Skeletal muscle satellite cell (primary cell): Measurements from ENCODE around the gene KCTD1.

Experiments
- H3K27me3 ChIP-seq: 2 replicates; pipeline ENCODE4 v1.7.0; 2013; ENCODE audit warnings: low read length; ENCODE audit not compliant: control insufficient read depth, insufficient read depth
- H3K36me3 ChIP-seq: 2 replicates; pipeline ENCODE4 v1.7.0; 2013; ENCODE audit warnings: mild to moderate bottlenecking, control low read depth, low read length; ENCODE audit not compliant: insufficient read depth
- H3K4me1 ChIP-seq: 2 replicates; pipeline ENCODE4 v1.7.0; 2013; ENCODE audit warnings: low read length; ENCODE audit not compliant: control insufficient read depth, insufficient read depth
- H3K4me2 ChIP-seq: 2 replicates; pipeline ENCODE4 v1.7.0; 2013; ENCODE audit warnings: mild to moderate bottlenecking, low read length
- H3K4me3 ChIP-seq: 2 replicates; pipeline ENCODE4 v1.7.0; 2013; ENCODE audit warnings: low read length
- H3K9ac ChIP-seq: 2 replicates; pipeline ENCODE4 v1.7.0; 2013; ENCODE audit warnings: mild to moderate bottlenecking, low read depth, low read length, moderate library complexity
- H3K9me3 ChIP-seq: replicated peaks from 2 replicates; pipeline ENCODE4 v1.7.0; 2013; ENCODE audit warnings: mild to moderate bottlenecking, control low read depth, low read length

KCTD1 gene

DNA sequence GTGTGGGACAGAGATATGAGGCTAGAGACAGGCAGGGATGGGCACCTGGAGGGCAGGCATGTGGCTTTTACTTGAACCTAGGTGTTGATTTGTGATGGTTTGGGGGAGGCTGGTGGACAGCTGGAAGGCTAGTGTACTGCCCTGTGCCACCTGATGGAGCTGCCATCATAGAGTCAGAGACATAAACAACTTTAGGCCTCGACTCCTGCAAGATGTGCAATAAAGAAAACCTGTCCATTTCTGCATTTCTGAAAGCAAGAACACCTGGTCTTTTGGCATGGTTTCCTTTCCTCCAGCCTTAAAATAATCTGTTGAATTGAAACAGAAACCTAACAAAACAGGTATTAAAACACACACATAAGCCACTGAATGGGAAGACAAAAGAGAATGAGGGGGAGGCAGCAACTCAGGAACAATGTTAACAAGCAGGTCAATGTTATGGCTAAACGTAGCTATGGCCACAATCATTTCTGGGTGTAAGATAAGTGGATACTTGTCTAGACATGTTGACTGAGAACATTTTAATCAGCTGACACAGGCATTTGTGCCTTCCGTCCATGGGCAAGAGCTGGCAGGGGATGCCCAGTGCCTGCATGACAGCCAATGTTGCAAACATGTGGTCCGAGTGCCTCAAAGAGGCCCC is 87.8 kb downstream of the KCTD1 start:
- Histone ChIP-seq H3K36me3 (no peaks in the 10 kb centered on the region), H3K9me3 (no peaks in the 10 kb centered on the region), H3K4me1 (peaks cover 21% of the 10 kb centered on the region), H3K4me2 (no peak overlapping the region), H3K4me3 (no peak overlapping the region), H3K27me3 (no peaks in the 10 kb centered on the region), H3K9ac (no peak overlapping the region)

DNA sequence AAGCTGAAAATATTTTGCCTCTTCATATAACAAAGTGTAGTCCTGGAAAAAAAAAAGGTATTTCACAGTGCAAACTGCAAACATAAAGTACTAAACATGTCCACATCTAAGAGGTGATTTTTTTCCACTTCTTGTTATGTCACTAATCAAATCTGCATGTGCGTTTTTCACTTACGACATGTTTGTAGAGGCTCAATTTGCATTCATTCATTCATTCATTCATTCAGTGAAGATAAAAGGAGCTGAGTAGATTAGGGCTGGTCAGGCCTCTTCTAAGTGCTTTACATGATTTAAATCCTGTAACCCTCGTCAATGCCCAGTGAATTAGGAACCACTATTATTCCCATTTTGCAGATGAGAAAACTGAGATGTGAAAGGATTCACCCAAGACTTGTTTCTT is 88.5 kb downstream of the KCTD1 start:
- H3K9ac ChIP-seq: no peak overlapping the region
- H3K27me3 ChIP-seq: no peaks in the 10 kb centered on the region
- peaks cover 21% of the 10 kb centered on the region for H3K4me1 ChIP-seq
- no peak overlapping the region for H3K4me3 ChIP-seq
- H3K9me3 ChIP-seq: no peaks in the 10 kb centered on the region
- H3K36me3 ChIP-seq: no peaks in the 10 kb centered on the region
- no peak overlapping the region for H3K4me2 ChIP-seq

DNA sequence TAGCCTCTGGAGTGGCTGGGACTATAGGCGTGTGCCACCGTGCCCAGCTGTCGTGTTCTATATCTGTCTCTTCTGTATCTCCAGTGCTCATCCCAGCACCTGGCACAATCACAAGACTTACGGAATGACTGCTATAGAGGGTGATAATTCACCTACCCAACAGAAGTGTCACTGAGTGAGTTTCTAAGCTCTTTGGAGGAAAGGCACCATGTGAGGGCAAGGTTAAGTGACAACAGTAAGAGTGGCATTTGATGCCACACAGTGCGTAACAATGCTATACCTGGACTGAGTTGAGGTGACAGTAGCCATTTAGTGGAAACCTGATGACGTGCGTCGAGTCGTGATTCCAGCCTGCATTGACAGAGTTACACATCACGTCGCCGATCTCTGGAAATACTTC is 89.0 kb downstream of the KCTD1 start:
- Histone ChIP-seq H3K9ac (no peak overlapping the region), H3K4me3 (no peak overlapping the region), H3K36me3 (no peaks in the 10 kb centered on the region), H3K27me3 (no peaks in the 10 kb centered on the region), H3K4me2 (no peak overlapping the region), H3K4me1 (peaks cover 21% of the 10 kb centered on the region), H3K9me3 (no peaks in the 10 kb centered on the region)

DNA sequence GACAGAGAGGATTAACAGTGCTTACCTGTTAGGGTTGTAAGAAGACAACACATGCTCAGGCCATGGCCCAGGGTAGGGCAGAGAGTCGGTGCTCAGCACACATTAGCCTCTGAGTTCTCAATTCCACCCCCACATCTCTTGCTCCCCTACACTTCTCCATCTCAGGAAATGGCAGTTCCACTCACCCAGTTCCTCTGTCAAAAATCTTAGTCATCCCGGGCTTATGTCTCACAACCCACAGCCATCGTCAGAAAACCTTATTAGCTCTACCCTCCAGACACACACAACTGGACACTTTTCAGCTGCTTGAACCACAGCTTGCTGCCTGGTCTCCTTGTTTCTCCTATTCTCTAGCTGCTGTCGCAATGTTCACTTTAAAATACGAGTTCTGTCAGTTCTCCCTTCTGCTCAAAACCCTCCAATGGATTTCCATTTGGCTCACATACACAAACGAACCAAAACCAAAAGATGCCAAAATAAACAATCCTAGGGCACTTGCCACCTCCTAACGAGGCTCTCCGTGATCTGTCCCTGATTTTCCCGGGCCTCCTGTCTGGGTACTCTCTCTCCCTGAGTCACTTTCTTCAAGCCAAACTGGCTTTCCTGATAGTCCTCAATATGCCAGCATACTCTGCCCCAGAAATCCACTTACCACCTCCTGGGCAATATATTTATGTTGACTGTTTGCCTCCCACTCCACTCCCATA is 89.7 kb downstream of the KCTD1 start:
- H3K36me3 ChIP-seq: no peaks in the 10 kb centered on the region
- peaks cover 21% of the 10 kb centered on the region for H3K4me1 ChIP-seq
- H3K27me3 ChIP-seq: no peaks in the 10 kb centered on the region
- no peak overlapping the region for H3K9ac ChIP-seq
- H3K4me2 ChIP-seq: peak overlapping the region; percentile 30
- H3K9me3 ChIP-seq: no peaks in the 10 kb centered on the region
- no peak overlapping the region for H3K4me3 ChIP-seq

DNA sequence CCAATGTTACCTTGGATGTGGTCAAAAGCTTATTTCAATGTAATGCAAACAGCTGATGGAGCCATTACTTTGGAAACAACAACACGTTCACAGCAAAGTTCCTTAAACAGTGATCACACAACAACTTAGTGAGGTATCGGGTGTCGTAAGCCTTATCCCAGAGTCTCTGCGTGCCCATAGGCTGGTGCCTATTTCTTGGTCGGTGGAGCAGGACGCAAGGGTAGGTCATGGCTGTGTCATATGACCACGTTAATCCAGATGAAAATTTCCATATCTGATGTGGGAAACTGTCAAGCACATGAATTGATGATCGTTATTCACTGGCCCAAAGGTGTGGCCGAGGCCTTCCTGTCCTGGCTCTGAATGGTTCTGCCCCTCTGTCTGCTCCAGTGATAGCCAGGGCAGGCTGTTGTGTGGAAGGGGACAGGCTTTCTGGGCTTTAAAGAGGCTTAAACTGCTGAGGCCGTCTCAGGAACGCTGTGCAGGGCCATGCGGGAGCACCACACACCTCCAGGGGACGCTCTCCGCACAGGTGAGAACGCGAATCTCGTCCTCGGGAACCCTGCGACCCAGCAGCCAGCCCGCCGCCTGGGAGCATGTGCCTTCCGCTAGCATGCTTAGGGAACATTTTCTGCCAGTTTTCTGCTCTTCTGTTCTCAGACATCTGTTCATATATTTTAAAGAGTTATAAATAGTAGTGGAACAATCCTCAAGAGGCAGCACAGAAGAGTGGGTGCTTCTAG is 90.6 kb downstream of the KCTD1 start:
- Histone ChIP-seq H3K4me3 (no peak overlapping the region), H3K36me3 (no peaks in the 10 kb centered on the region), H3K9me3 (no peaks in the 10 kb centered on the region), H3K4me1 (peaks cover 21% of the 10 kb centered on the region), H3K9ac (no peak overlapping the region), H3K27me3 (no peaks in the 10 kb centered on the region), H3K4me2 (no peak overlapping the region)

DNA sequence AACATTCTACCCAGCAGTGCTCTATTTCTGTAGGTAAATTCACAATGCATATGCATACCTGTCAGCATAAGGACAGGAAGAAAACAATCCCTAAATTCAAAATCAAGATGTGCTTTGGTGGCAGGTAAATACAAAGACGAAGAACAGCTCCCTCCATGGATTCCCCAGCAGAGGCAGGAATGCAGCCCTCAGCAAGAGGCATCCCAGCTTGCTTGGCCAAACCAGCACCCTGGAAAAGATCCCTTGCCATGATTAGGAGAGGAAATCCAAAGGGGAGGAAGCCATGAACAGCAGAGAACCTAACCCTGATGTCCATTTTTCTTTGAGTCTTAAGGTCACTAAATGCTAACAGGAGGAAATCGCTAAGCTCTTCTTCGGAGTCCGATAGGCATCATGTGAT is 91.2 kb downstream of the KCTD1 start:
- Histone ChIP-seq H3K4me2 (no peak overlapping the region), H3K9ac (no peak overlapping the region), H3K4me1 (peaks cover 21% of the 10 kb centered on the region), H3K36me3 (no peaks in the 10 kb centered on the region), H3K4me3 (no peak overlapping the region), H3K9me3 (no peaks in the 10 kb centered on the region), H3K27me3 (no peaks in the 10 kb centered on the region)

DNA sequence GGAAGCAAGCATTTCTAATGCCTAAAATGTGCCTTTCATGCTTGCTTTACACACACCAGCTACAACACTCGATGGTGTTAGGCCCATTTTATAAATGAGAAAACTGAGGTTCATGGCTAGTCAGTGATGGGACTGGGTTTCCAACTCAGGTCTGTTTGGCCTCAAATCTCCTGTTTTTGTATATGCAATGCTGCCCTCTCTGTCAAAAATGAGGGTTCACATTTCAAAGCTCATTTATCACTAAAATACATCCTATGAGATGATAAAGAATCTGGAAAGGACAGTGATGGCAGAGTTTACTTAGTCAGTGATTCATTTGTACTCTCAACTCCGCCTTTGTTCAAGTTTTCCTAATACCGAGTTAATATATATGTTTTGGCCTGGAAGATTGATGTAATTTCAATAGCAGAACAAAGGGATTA is 92.3 kb downstream of the KCTD1 start:
- H3K4me2 ChIP-seq: no peak overlapping the region
- H3K4me3 ChIP-seq: no peak overlapping the region
- no peaks in the 10 kb centered on the region for H3K27me3 ChIP-seq
- H3K9me3 ChIP-seq: no peaks in the 10 kb centered on the region
- H3K9ac ChIP-seq: no peak overlapping the region
- H3K36me3 ChIP-seq: no peaks in the 10 kb centered on the region
- peaks cover 21% of the 10 kb centered on the region for H3K4me1 ChIP-seq

DNA sequence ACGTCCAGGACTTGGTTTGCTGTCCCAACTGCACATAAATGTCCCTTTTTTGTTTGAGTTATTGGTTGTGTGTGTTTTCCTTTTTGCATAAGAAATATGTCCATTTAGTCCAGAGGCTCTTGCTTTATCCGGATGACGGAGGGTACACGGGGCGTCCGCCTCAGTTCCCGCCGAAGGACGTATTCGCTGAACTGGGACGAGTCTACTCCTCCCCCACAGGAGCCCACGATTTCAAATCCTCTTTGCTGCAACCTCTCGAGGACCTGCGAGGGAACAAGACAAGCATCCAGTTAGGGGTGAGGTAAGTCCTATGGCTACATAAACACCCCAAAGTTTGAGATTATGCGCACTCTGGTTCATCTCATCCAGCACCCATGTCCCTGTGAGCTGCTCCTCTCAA is 92.7 kb downstream of the KCTD1 start:
- Histone ChIP-seq H3K27me3 (no peaks in the 10 kb centered on the region), H3K36me3 (no peaks in the 10 kb centered on the region), H3K4me2 (no peak overlapping the region), H3K9ac (no peak overlapping the region), H3K9me3 (no peaks in the 10 kb centered on the region), H3K4me3 (no peak overlapping the region), H3K4me1 (peaks cover 21% of the 10 kb centered on the region)

DNA sequence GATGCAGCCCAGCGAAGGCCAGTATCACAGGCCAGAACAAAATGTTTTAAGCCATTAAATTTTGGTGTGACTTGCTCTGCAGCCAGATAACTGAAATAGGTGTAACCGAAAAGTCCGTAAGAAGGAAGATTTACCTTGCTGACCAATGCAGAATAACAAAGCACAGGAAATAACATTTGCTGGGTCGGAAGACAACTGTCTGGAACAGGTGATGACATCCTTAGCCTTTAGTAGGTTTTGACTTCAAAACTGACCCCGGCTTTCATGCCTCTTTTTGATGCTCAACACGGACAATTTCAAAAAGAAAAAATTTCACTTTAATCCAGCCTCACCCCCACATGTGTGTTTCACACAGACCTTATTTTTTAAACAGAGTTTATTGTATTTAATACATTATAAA is 93.7 kb downstream of the KCTD1 start:
- H3K4me2 ChIP-seq: no peak overlapping the region
- H3K4me3 ChIP-seq: no peak overlapping the region

DNA sequence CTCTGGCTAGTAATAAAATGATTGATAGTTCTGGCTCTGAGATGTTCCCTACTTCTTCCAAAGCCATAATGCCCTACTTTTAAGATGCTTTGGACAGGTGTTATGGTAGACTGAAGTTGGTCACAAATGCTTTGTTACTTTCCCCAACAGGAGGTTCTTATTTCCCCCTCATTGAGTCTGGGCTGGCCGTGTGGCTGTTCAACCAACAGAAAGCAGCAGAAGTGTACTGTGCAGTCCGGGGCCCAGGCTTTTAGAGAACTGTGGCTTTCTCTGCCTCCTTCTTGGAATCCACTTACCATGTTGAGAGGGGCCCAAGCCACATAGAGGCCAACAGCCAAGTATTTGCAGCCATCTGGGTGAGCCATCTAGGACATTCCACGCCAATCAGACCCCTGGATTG is 94.2 kb downstream of the KCTD1 start:
- Histone ChIP-seq H3K4me2 (no peak overlapping the region), H3K9ac (no peak overlapping the region), H3K9me3 (no peaks in the 10 kb centered on the region), H3K4me3 (no peak overlapping the region), H3K36me3 (no peaks in the 10 kb centered on the region), H3K27me3 (no peaks in the 10 kb centered on the region), H3K4me1 (peaks cover 19% of the 10 kb centered on the region)

More for the DNA sequence above, 93.7 kb downstream of the KCTD1 start:
- Histone ChIP-seq H3K27me3 (no peaks in the 10 kb centered on the region), H3K9ac (no peak overlapping the region), H3K36me3 (no peaks in the 10 kb centered on the region), H3K4me1 (peaks cover 21% of the 10 kb centered on the region), H3K9me3 (no peaks in the 10 kb centered on the region)

DNA sequence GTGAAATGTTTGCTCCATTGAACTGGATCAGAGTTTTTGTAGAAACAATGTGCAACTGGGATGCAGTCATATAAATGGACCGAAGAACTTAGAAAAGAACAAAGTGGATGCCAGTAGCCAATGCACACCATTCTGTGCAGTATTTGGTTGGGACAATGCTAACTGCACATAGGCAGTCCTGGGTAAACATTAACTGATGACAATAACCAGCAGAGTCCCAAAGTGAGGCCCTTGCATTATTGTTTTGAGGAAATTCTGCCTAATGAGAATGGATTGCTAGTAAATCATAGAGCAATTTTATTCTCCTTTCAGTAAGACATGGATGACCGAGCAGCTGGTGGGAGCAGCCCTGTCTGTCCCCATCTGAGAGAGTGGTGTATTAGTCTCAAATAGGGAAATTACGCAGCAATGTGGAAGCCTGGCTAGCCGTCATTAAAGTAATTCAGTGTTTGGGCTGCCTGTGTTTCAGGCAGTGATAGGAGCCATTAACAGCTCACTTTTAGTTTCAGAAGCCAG is 94.9 kb downstream of the KCTD1 start:
- Histone ChIP-seq H3K4me3 (no peak overlapping the region), H3K4me2 (no peak overlapping the region), H3K4me1 (peaks cover 11% of the 10 kb centered on the region), H3K36me3 (no peaks in the 10 kb centered on the region), H3K27me3 (no peaks in the 10 kb centered on the region), H3K9me3 (no peaks in the 10 kb centered on the region), H3K9ac (no peak overlapping the region)
